ENCODE data around the gene PRODH2.

Gene PRODH2

GRCh38 chr19:35787227-35787799, 25.3 kb downstream of the PRODH2 start:
- no peak for TF ChIP-seq SIN3A (IDR thresholded peaks at IDR 0.05; ENCODE audit: borderline replicate concordance, insufficient read depth, low read length)
- no peak for TF ChIP-seq TAF1 (IDR thresholded peaks at IDR 0.05; ENCODE audit: borderline replicate concordance, insufficient read depth, low read length)
- TF ChIP-seq FOXP2 (optimal IDR thresholded peaks at IDR 0.05; ENCODE audit: borderline replicate concordance, extremely low read depth, extremely low read length, insufficient read depth): no peak
- TF ChIP-seq POLR2AphosphoS5 (IDR thresholded peaks at IDR 0.05; ENCODE audit: low read depth, low read length): no peak
- TF ChIP-seq REST (IDR thresholded peaks at IDR 0.05; ENCODE audit: insufficient read depth in 1 of 2, low read depth in 2 of 2, low read length in 2 of 2): no peak

- TF ChIP-seq TAF1 (IDR thresholded peaks at IDR 0.05; ENCODE audit: borderline replicate concordance, insufficient read depth, low read length) (no peak), REST (IDR thresholded peaks at IDR 0.05; ENCODE audit: insufficient read depth in 1 of 2, low read depth in 2 of 2, low read length in 2 of 2) (no peak), POLR2AphosphoS5 (IDR thresholded peaks at IDR 0.05; ENCODE audit: low read depth, low read length) (no peak), SIN3A (IDR thresholded peaks at IDR 0.05; ENCODE audit: borderline replicate concordance, insufficient read depth, low read length) (no peak), FOXP2 (optimal IDR thresholded peaks at IDR 0.05; ENCODE audit: borderline replicate concordance, extremely low read depth, extremely low read length, insufficient read depth) (no peak)
These were observed 26.1 kb downstream of the PRODH2 start for GRCh38 chr19:35786299-35787160.

GRCh38 chr19:35785339-35785627, 27.4 kb downstream of the PRODH2 start:
- TF ChIP-seq TAF1 (IDR thresholded peaks at IDR 0.05; ENCODE audit: borderline replicate concordance, insufficient read depth, low read length) (no peak), POLR2AphosphoS5 (IDR thresholded peaks at IDR 0.05; ENCODE audit: low read depth, low read length) (no peak), REST (IDR thresholded peaks at IDR 0.05; ENCODE audit: insufficient read depth in 1 of 2, low read depth in 2 of 2, low read length in 2 of 2) (no peak), FOXP2 (optimal IDR thresholded peaks at IDR 0.05; ENCODE audit: borderline replicate concordance, extremely low read depth, extremely low read length, insufficient read depth) (no peak), SIN3A (IDR thresholded peaks at IDR 0.05; ENCODE audit: borderline replicate concordance, insufficient read depth, low read length) (no peak)

GRCh38 chr19:35784503-35785338, 27.9 kb downstream of the PRODH2 start:
- TF ChIP-seq SIN3A (IDR thresholded peaks at IDR 0.05; ENCODE audit: borderline replicate concordance, insufficient read depth, low read length) (no peak), FOXP2 (optimal IDR thresholded peaks at IDR 0.05; ENCODE audit: borderline replicate concordance, extremely low read depth, extremely low read length, insufficient read depth) (no peak), POLR2AphosphoS5 (IDR thresholded peaks at IDR 0.05; ENCODE audit: low read depth, low read length) (no peak), REST (IDR thresholded peaks at IDR 0.05; ENCODE audit: insufficient read depth in 1 of 2, low read depth in 2 of 2, low read length in 2 of 2) (no peak), TAF1 (IDR thresholded peaks at IDR 0.05; ENCODE audit: borderline replicate concordance, insufficient read depth, low read length) (no peak)
